PFSK-1 (cell line): ENCODE measurements around the gene NDEL1.

ENCODE experiments used
- FOXP2 ChIP-seq: optimal IDR thresholded peaks from 2 replicates; pipeline ENCODE3; 2011; ENCODE audit warnings: borderline replicate concordance, control low read depth, inconsistent platforms; ENCODE audit not compliant: insufficient read depth; ENCODE audit errors: extremely low read length, extremely low read depth
- POLR2AphosphoS5 ChIP-seq: IDR thresholded peaks from 2 replicates; pipeline ENCODE4 v1.6.1; 2012; ENCODE audit warnings: low read depth, mild to moderate bottlenecking, control low read depth, low read length, moderate library complexity
- REST ChIP-seq, 2 experiments: IDR thresholded peaks; 2 replicates each; pipeline versions ENCODE4 v1.6.1 to v1.8.0; 2011 to 2012; ENCODE audit warnings: low read depth in 2 of 2, low read length in 2 of 2, control low read depth in 1 of 2, inconsistent platforms in 1 of 2, mild to moderate bottlenecking in 1 of 2, moderate library complexity in 1 of 2; ENCODE audit not compliant: insufficient read depth in 1 of 2
- SIN3A ChIP-seq: IDR thresholded peaks from 2 replicates; pipeline ENCODE4 v1.6.1; 2012; ENCODE audit warnings: mild to moderate bottlenecking, low read length, moderate library complexity, borderline replicate concordance; ENCODE audit not compliant: insufficient read depth
- TAF1 ChIP-seq: IDR thresholded peaks from 2 replicates; pipeline ENCODE4 v1.6.1; 2012; ENCODE audit warnings: low read length, control low read depth, borderline replicate concordance; ENCODE audit not compliant: insufficient read depth

NDEL1 gene

GRCh38 chr17:8500609-8501008 lies 64.9 kb downstream of the NDEL1 start:
- TF ChIP-seq SIN3A = no peak
- no peak for TF ChIP-seq TAF1
- no peak for TF ChIP-seq FOXP2
- no peak for TF ChIP-seq REST (IDR thresholded peaks at IDR 0.05; ENCODE audit: insufficient read depth in 1 of 2, low read depth in 2 of 2, low read length in 2 of 2)
- no peak for TF ChIP-seq POLR2AphosphoS5

DNA sequence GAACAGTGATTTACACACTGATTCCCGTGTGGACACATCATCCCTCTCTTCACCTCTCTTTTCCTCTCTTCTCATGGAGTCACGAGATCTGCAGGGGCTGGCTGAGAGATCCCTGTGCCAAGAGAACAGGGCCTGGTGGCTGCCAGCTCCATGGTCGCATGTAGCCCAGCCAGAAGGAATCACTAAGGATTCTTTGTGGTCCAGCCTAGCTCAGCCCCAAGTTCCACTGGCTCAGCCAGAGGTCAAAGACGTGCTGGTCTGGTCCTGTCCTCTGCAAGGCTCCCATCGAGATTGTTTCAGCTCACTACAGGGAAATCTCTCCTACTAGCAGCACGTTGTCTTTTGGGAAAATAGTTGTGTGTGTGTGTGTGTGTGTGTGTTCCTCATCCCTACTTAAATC lies 66.4 kb downstream of the NDEL1 start:
- TF ChIP-seq SIN3A (no peak), TAF1 (no peak), POLR2AphosphoS5 (no peak), FOXP2 (no peak), REST (IDR thresholded peaks at IDR 0.05; ENCODE audit: insufficient read depth in 1 of 2, low read depth in 2 of 2, low read length in 2 of 2) (no peak)

DNA sequence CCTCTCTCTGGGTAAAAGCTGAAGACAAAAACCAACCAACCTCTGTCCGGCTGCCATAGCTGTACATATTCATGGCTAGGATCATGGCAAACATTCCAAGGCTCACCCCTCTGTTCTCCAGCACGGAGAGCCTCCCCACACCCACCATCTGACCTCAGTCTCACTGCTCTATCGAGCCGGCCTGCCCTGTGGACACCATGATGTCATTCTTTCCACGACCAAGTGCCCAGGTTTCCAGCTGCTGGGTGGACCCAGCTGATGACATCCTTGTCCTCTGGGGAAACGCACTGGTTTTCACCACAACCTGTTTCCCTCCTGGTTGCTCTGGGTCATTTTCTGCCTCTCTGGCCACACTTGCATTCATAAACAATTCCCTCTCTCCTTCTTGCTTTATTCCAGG lies 67.7 kb downstream of the NDEL1 start:
- TF ChIP-seq POLR2AphosphoS5 (no peak), SIN3A (no peak), TAF1 (no peak), REST (IDR thresholded peaks at IDR 0.05; ENCODE audit: insufficient read depth in 1 of 2, low read depth in 2 of 2, low read length in 2 of 2) (no peak), FOXP2 (no peak)

DNA sequence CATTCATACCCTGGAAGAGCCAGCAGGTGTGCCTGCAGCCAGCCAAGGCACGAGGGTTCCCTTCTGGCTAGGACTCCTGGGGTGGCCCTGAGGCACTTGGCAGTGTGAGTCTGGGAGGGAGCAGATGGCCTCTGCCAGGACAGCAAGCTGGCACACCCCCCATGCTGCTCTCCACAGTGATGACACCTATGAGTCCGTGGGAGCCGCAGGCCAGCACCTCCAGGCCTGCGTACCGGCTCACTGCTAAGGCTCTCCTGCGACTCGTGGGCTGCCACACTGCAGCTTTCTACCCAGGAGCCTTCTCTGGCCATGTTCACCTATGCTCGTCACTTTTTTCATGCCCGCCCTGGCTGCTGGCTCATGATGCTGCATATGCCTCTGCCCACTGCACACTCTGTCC lies 68.1 kb downstream of the NDEL1 start:
- no peak for TF ChIP-seq REST (IDR thresholded peaks at IDR 0.05; ENCODE audit: insufficient read depth in 1 of 2, low read depth in 2 of 2, low read length in 2 of 2)
- TF ChIP-seq SIN3A = no peak
- no peak for TF ChIP-seq FOXP2
- TF ChIP-seq POLR2AphosphoS5 = no peak
- no peak for TF ChIP-seq TAF1
